Measurements from ENCODE around the gene PTK7.

The PTK7 gene

DNA sequence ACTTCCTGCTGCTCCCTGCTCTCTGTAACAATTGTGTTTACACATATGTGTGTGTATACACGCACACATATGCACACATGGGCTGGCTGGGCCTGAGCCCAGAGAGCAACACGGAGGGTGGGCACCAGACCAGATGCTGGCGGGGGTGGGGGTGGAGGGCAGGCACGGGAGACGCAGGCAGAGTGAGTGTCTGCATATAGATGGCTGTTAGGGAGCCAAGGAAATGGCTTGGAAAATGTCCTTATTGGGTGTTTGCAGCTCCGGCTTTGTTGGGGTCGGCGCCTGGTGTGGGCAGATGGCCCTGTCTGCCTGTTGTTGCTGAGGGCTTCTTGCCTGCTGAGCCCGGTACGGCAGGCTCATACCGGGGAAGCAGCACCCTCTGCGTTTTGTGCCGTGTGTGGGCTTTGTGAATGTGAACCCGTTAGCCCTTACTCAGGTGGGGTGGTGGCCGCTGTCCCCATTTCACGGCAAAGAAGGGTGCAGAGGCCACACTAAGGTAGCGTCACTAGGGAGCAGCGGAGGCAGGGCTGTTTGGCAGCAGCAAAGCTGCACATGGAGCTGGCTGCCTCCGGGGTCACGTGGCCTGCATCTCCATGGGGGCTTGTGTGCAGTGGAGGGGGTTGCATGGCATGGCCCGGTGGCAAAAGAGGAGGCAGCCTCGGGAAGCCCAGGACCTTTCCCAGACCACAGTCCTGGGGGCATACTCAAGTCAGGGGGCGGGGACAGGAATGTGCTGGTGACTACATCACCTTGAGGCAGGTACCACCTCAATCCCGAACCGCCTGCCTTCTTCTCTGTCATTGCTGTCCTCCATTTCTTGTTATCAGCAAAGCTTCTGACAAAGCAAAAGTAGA is 47.6 kb downstream of the PTK7 start:
- TF ChIP-seq CTCF (IDR thresholded peaks at IDR 0.05; ENCODE audit: insufficient read depth, low read length, missing control alignments) = no peak
- CTCF ChIA-PET = interaction anchor here (0.8 to 6.0 kb wide), 11 partner anchors 10 to 53 kb away, joined by 3 to 32 read pairs (median 3); no protein-coding TSS in a partner anchor
- no peak for DNase-seq (ENCODE audit: low read depth, low spot score)
- POLR2A ChIA-PET = interaction anchor here (1.1 to 3.8 kb wide), 2 partner anchors 27 to 46 kb away, joined by 4 to 36 read pairs; partner anchors contain the start of gene PTK7
- peak overlapping the region; percentile 18 for H3K4me3 ChIP-seq (ENCODE audit: low read depth, low read length)

GRCh38 chr6:43124481-43124880 is 48.4 kb downstream of the PTK7 start:
- ChIA-PET CTCF (interaction anchor here (0.7 to 6.0 kb wide), 11 partner anchors 8 to 54 kb away, joined by 3 to 32 read pairs (median 3); partner anchors contain the start of gene PTK7), POLR2A (interaction anchor here (0.8 to 3.8 kb wide), 7 partner anchors 8 to 71 kb away, joined by 3 to 36 read pairs (median 7); partner anchors contain the start of genes CUL7 and PTK7)
- H3K4me3 ChIP-seq (ENCODE audit: low read depth, low read length) = no peak overlapping the region
- DNase-seq (ENCODE audit: low read depth, low spot score) = no peak
- no peak for TF ChIP-seq CTCF (IDR thresholded peaks at IDR 0.05; ENCODE audit: insufficient read depth, low read length, missing control alignments)

- no peak overlapping the region; the same call in 1 of the 2 replicates for H3K4me3 ChIP-seq (ENCODE audit: low read depth, low read length)
- DNase-seq (ENCODE audit: low read depth, low spot score) = peak; percentile 93
- POLR2A ChIA-PET = interaction anchor here (0.8 to 3.8 kb wide), 10 partner anchors 9 to 111 kb away, joined by 3 to 36 read pairs (median 4); partner anchors contain the start of genes CUL7, KLHDC3, MEA1 and PTK7
- no peak for TF ChIP-seq CTCF (IDR thresholded peaks at IDR 0.05; ENCODE audit: insufficient read depth, low read length, missing control alignments)
- CTCF ChIA-PET = interaction anchor here (0.6 to 6.0 kb wide), 12 partner anchors 8 to 55 kb away, joined by 3 to 32 read pairs (median 3); partner anchors contain the start of gene PTK7
These were observed 49.0 kb downstream of the PTK7 start for GRCh38 chr6:43125119-43125518.

DNA sequence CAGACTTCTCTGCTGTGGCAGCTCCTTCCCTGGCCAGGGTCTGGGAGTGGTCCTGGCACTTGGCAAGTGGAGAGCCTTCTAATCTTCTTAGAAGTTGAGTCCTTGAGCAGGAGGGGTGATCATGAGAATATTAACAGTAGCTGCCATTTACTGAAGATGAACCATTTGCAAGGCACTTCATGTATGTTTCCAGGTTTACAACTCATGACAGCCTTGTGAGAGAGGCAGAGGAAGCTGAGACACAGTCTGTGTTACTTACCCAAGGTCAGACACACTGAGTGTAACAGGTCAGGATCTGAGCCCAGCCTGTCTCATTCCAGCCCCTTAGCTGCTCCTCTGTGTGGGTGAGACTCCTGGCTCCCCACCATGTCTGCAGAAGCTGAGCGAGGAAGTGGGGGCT is 49.4 kb downstream of the PTK7 start:
- ChIA-PET CTCF (interaction anchor here (0.6 to 6.0 kb wide), 12 partner anchors 10 to 67 kb away, joined by 3 to 32 read pairs (median 3); partner anchors contain the start of gene PTK7), POLR2A (interaction anchor here (0.8 to 3.8 kb wide), 9 partner anchors 9 to 111 kb away, joined by 3 to 36 read pairs (median 4); partner anchors contain the start of genes KLHDC3, MEA1 and PTK7)
- no peak overlapping the region; the same call in 1 of the 2 replicates for H3K4me3 ChIP-seq (ENCODE audit: low read depth, low read length)
- no peak for TF ChIP-seq CTCF (IDR thresholded peaks at IDR 0.05; ENCODE audit: insufficient read depth, low read length, missing control alignments)
- no peak for DNase-seq (ENCODE audit: low read depth, low spot score)

GRCh38 chr6:43127180-43127579 is 51.1 kb downstream of the PTK7 start:
- ChIA-PET POLR2A (no interaction called here), CTCF (interaction anchor here (0.9 to 6.0 kb wide), 5 partner anchors 16 to 100 kb away, joined by 3 to 32 read pairs (median 4); partner anchors contain the start of gene CUL7)
- DNase-seq (ENCODE audit: low read depth, low spot score) = no peak
- H3K4me3 ChIP-seq (ENCODE audit: low read depth, low read length) = no peak overlapping the region
- TF ChIP-seq CTCF (IDR thresholded peaks at IDR 0.05; ENCODE audit: insufficient read depth, low read length, missing control alignments) = no peak

GRCh38 chr6:43127877-43128276 is 51.8 kb downstream of the PTK7 start:
- no peak overlapping the region for H3K4me3 ChIP-seq (ENCODE audit: low read depth, low read length)
- ChIA-PET POLR2A (no interaction called here), CTCF (interaction anchor here (1.3 to 5.9 kb wide), 7 partner anchors 15 to 149 kb away, joined by 3 to 50 read pairs (median 5); partner anchors contain the start of genes CUL7 and PEX6)
- TF ChIP-seq CTCF (IDR thresholded peaks at IDR 0.05; ENCODE audit: insufficient read depth, low read length, missing control alignments) = no peak
- no peak for DNase-seq (ENCODE audit: low read depth, low spot score)

All from AG04449 (cell line).